OCI-LY3 (cell line): ENCODE data around the gene MAGED2.

Experiments used
- CTCF ChIP-seq: fragments of 200-600, 300-600 bp; sonication (generic); IDR thresholded peaks from 2 replicates; pipeline ENCODE4 v1.5.1; 2014; ENCODE audit warnings: antibody characterized with exemption, low read length, low read depth
- EZH2phosphoT487 ChIP-seq: fragments of 200-600 bp; shearing (Covaris generic); IDR thresholded peaks from 2 replicates; pipeline ENCODE4 v1.6.1; 2018; ENCODE audit warnings: antibody characterized with exemption, mixed run types, low read depth

DNA sequence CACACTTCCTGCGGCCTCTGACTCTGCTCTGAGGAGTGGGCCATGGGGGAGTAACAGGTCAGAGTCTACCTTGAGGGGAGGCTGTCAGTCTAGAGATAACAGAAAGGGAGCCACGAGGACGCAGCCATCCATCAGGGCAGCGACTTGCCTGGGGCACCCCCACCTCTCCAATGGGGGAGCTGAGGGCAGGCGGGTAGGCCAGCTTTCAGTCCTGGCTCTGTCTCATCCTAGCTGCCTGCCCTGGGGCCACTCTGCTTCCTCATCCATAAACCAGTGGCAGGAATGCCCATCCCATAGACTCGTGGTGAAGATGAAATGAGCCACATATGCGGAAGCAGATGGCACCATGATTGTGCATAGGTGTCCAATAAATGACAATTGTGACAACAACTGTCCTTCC, 13.2 kb downstream of the MAGED2 start:
- TF ChIP-seq EZH2phosphoT487 (no peak), CTCF (no peak)
